K562 (cell line): ENCODE data around the gene DHX32. TPM values are rescaled to one million over a fixed set of nuclear protein-coding genes. Genes with fewer than 3 reads are reported as not detected.

Source experiments
- ARID4B ChIP-seq: sonication (generic); formaldehyde crosslinking; IDR thresholded peaks from 2 replicates; pipeline ENCODE4 v1.8.0; 2022; ENCODE audit warnings: mild to moderate bottlenecking, missing genetic modification reagents
- ASH1L ChIP-seq: fragments of 450-650 bp; IDR thresholded peaks from 2 replicates; pipeline ENCODE4 v1.6.1; 2018; ENCODE audit warnings: borderline replicate concordance, mild to moderate bottlenecking, low read depth; ENCODE audit not compliant: partially characterized antibody
- ATF1 ChIP-seq, 2 experiments: fragments of 450-650 bp in 1 of 2; IDR thresholded peaks; 2 replicates each; pipeline ENCODE4 v1.6.1; 2016; ENCODE audit warnings: missing compliant biosample characterization in 1 of 2, missing genetic modification characterization in 1 of 2
- BRD4 ChIP-seq: fragments of 200-600 bp; sonication (generic); IDR thresholded peaks from 2 replicates; pipeline ENCODE4 v1.6.1; 2017; ENCODE audit warnings: inconsistent platforms
- CBFA2T3 ChIP-seq: fragments of 450-650 bp; IDR thresholded peaks from 2 replicates; pipeline ENCODE4 v1.6.1; 2017
- CBX8 ChIP-seq: fragments of 200-600 bp; sonication (generic); IDR thresholded peaks from 2 replicates; pipeline ENCODE4 v1.6.1; 2012; ENCODE audit warnings: borderline replicate concordance, mixed run types, low read depth, mild to moderate bottlenecking, moderate library complexity, mixed read lengths, low read length, control low read depth, inconsistent platforms; ENCODE audit not compliant: poor library complexity, severe bottlenecking; ENCODE audit errors: extremely low read depth
- DMBX1 ChIP-seq: fragments of 250-450 bp; sonication (Bioruptor Pico); IDR thresholded peaks from 2 replicates; pipeline ENCODE4 v1.8.0; 2022; ENCODE audit warnings: inconsistent platforms, mild to moderate bottlenecking, moderate library complexity, borderline replicate concordance
- E2F5 ChIP-seq: sonication (generic); formaldehyde crosslinking; IDR thresholded peaks from 2 replicates; pipeline ENCODE4 v1.8.0; 2022; ENCODE audit warnings: mild to moderate bottlenecking, missing genetic modification reagents
- HEY1 ChIP-seq: fragments of 250-450 bp; sonication (Bioruptor Pico); IDR thresholded peaks from 2 replicates; pipeline ENCODE4 v1.5.0; 2020; ENCODE audit warnings: mild to moderate bottlenecking, moderate library complexity, borderline replicate concordance
- MBD2 ChIP-seq: sonication (generic); IDR thresholded peaks from 2 replicates; pipeline ENCODE4 v1.6.1; 2016; ENCODE audit warnings: low read depth, borderline replicate concordance
- PBX2 ChIP-seq, 2 experiments: IDR thresholded peaks in 1 of 2; conservative IDR thresholded peaks in 1 of 2; 2 replicates each; pipeline ENCODE4 v1.6.1; 2016; ENCODE audit warnings: low read depth in 2 of 2, mild to moderate bottlenecking in 1 of 2, missing compliant biosample characterization in 1 of 2, missing genetic modification characterization in 1 of 2, moderate library complexity in 1 of 2
- PHF21A ChIP-seq: fragments of 450-650 bp; IDR thresholded peaks from 2 replicates; pipeline ENCODE4 v1.6.1; 2017; ENCODE audit warnings: low read depth, borderline replicate concordance
- PPARD ChIP-seq: fragments of 250-450 bp; sonication (Bioruptor Pico); IDR thresholded peaks from 2 replicates; pipeline ENCODE4 v1.8.0; 2022; ENCODE audit warnings: inconsistent platforms, mild to moderate bottlenecking, moderate library complexity
- RB1 ChIP-seq: fragments of 450-650 bp; IDR thresholded peaks from 2 replicates; pipeline ENCODE4 v1.6.1; 2017; ENCODE audit warnings: low read depth, mild to moderate bottlenecking
- SIN3A ChIP-seq, 2 experiments: fragments of 150-350 bp in 1 of 2; IDR thresholded peaks; 2 replicates each; pipeline ENCODE4 v1.6.1; 2011 to 2016; ENCODE audit warnings: borderline replicate concordance in 2 of 2, low read depth in 2 of 2, low read length in 2 of 2, mild to moderate bottlenecking in 2 of 2, moderate library complexity in 2 of 2; ENCODE audit not compliant: control insufficient read depth in 1 of 2
- TEAD1 ChIP-seq, 2 experiments: fragments of 450-650 bp in 1 of 2; sonication (generic) in 1 of 2; formaldehyde crosslinking; IDR thresholded peaks; 2 replicates each; pipeline versions ENCODE4 v1.4.0 to v1.8.0; 2020 to 2022; ENCODE audit warnings: mild to moderate bottlenecking in 2 of 2, missing genetic modification reagents in 1 of 2
- ZNF511 ChIP-seq: sonication (generic); formaldehyde crosslinking; IDR thresholded peaks from 2 replicates; pipeline ENCODE4 v1.8.0; 2022; ENCODE audit warnings: mild to moderate bottlenecking, missing genetic modification reagents
- ZNF766 ChIP-seq: fragments of 200-800 bp; sonication (Bioruptor generic); conservative IDR thresholded peaks from 2 replicates; pipeline ENCODE4 v1.6.1; 2016; ENCODE audit warnings: missing genetic modification characterization, missing compliant biosample characterization
- polyA plus RNA-seq, 8 experiments: library from polyadenylated mRNA; depleted of rRNA in 4 of 8; stranded (reverse) in 5 of 8; unstranded in 3 of 8; fragments of >200 nt; fragmentation: Nextera tagmentation in 2 of 8; fragmentation: Illumina TruSeq in 1 of 8; extraction: Ambion mirVana in 2 of 8; extraction: Trizol in 1 of 8; gene quantifications; 2 replicates each; pipeline versions ENCODE4 v1.2.1 to v1.2.3, GENCODE V29; 2011 to 2014; ENCODE audit warnings: inconsistent platforms in 1 of 8, missing spikeins in 1 of 8
- total RNA-seq, 7 experiments: library from RNA; depleted of rRNA in 6 of 7; stranded (reverse); fragments of >200 nt in 6 of 7; fragmentation: Illumina TruSeq in 2 of 7; extraction: Trizol in 2 of 7; gene quantifications; 2 replicates each; pipeline versions ENCODE4 v1.2.1 to v1.2.3, GENCODE V29; 2011 to 2021; ENCODE audit warnings: low replicate concordance in 1 of 7

The DHX32 gene
- total and polyA plus RNA-seq, 9 of the 15 experiments (the other 6 are each of a cell fraction or from before 2014, with no cell fraction given) = 5.8 to 23.5 (median 17.5) TPM

GRCh38 chr10:125816548-125816947 lies 64.5 kb downstream of the DHX32 start (continued):
- TF ChIP-seq SIN3A (IDR thresholded peaks at IDR 0.05; ENCODE audit: borderline replicate concordance in 2 of 2, control insufficient read depth in 1 of 2, low read depth in 2 of 2, low read length in 2 of 2) (no peak), RB1 (no peak), E2F5 (CRISPR knock-in tag) (no peak), PBX2 (CRISPR knock-in tag; IDR thresholded peaks at IDR 0.05; ENCODE audit: low read depth) (no peak), PBX2 (tag; conservative IDR thresholded peaks at IDR 0.05; ENCODE audit: low read depth) (peak; percentile 78), CBFA2T3 (peak; percentile 99), MBD2 (0 out of 2 replicates have a peak, but pooled peaks have one; percentile 53), CBX8 (no peak), ATF1 (CRISPR knock-in tag; IDR thresholded peaks at IDR 0.05) (no peak), ATF1 (tag; IDR thresholded peaks at IDR 0.05) (0 out of 2 replicates have a peak, but pooled peaks have one; percentile 29), ARID4B (CRISPR knock-in tag) (no peak), PPARD (no peak), BRD4 (no peak), ASH1L (peak; percentile 16), ZNF511 (CRISPR knock-in tag) (no peak), DMBX1 (CRISPR knock-in tag) (0 out of 2 replicates have a peak, but pooled peaks have one; percentile 30), PHF21A (no peak), ZNF766 (CRISPR knock-in tag) (no peak), TEAD1 (CRISPR knock-in tag; IDR thresholded peaks at IDR 0.05) (0 out of 4 replicates have a peak, but pooled peaks of 1 of the 2 experiments have one; percentile 57), HEY1 (CRISPR knock-in tag) (no peak)
